ENCODE results near the gene ECE1. TPM values are rescaled to one million over a fixed set of nuclear protein-coding genes. Genes with fewer than 3 reads are reported as not detected.
A peak's percentile ranks its signal among the peaks of the same experiment; 100 is the strongest.

Gene ECE1
- total and polyA plus RNA-seq, 2 of the 13 experiments (the other 11 are each of a cell fraction or from before 2014, with no cell fraction given), result 13.5 to 21.2 TPM

DNA sequence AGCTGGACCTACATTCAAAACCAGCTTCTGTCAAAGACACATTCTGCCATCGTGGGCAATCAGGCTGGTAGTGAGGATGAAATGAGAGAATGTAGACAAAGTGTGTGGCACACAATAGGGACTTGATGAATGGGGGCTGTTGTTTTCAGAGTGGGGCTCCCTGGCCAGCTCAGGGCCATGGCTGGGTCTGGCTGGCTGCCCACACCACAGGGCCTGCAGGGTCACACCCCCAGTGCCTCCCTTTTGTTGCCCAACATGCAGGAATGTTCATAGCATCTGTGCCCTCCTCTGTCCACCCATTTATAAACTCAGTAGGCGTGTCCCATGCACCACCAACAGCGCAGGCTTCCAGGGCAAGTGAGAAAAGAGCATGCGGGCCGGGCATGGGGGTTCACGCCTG, 20.8 kb upstream of the ECE1 start:
- no peaks in the 10 kb centered on the region for H3K79me2 ChIP-seq (ENCODE audit: insufficient read depth, low read length)
- POLR2A ChIA-PET, result interaction anchor here (1.0 to 2.5 kb wide), 2 partner anchors 26 to 28 kb away, joined by 3 to 10 read pairs; no protein-coding TSS in a partner anchor
- H3K27ac ChIP-seq (ENCODE audit: extremely low read length, insufficient read depth, low read length), result no peak overlapping the region
- peak; percentile 87 for DNase-seq (ENCODE audit: low spot score)
- in situ Hi-C loops (cut with HindIII; ENCODE audit: extremely low pct_ligation_motif_present, low pct_unique_long_range_greater_than_20kb), result no loop called here
- H4K20me1 ChIP-seq (ENCODE audit: insufficient read depth, low read length), result peaks cover 7% of the 10 kb centered on the region; the same call in 1 of the 2 replicates
- WGBS (ENCODE audit: low lambda C conversion rate), result 47% methylated on average over 5 of the region's 6 CpGs
- H3K36me3 ChIP-seq (replicated peaks in 1 of 2; ENCODE audit: control insufficient read depth in 1 of 2, insufficient read depth in 2 of 2, low read length in 2 of 2), result no peaks in the 10 kb centered on the region
- H3K9ac ChIP-seq (ENCODE audit: insufficient read depth, low read depth, low read length), result no peak overlapping the region
- peak; percentile 49 for ATAC-seq
- BruUV-seq (replicated peaks), result no TSS peak
- no peaks in the 10 kb centered on the region for H3K27me3 ChIP-seq (ENCODE audit: control insufficient read depth in 1 of 2, insufficient read depth in 2 of 2, low read length in 2 of 2)
- no peaks in the 10 kb centered on the region for H3K9me3 ChIP-seq (ENCODE audit: low read length)
- intact Hi-C loops (cut with micrococcal nuclease; ENCODE audit: unreplicated experiment), result no loop called here
- H3K4me1 ChIP-seq (ENCODE audit: insufficient read depth, low read length), result peaks cover 43% of the 10 kb centered on the region
- no peak for FAIRE-seq
- no peak overlapping the region for H3K4me3 ChIP-seq (replicated peaks in 1 of 3; ENCODE audit: insufficient read depth in 1 of 3, low read depth in 2 of 3, low read length in 3 of 3)
- 0 out of 2 replicates have a peak overlapping the region, but pooled peaks have one; percentile 27 for H3K4me2 ChIP-seq (ENCODE audit: low read depth, low read length)
- CTCF ChIA-PET (ENCODE audit: low intra/inter-chr PET ratio, low total read pairs), result no interaction called here
- H2AFZ ChIP-seq (ENCODE audit: low read length), result no peak overlapping the region
- no peak for TF ChIP-seq ZNF343 (CRISPR knock-in tag; IDR thresholded peaks at IDR 0.05)
- TF ChIP-seq NPAS2 (CRISPR knock-in tag; IDR thresholded peaks at IDR 0.05; ENCODE audit: borderline replicate concordance), result no peak
- TF ChIP-seq ZBTB7A (CRISPR knock-in tag; IDR thresholded peaks at IDR 0.05), result no peak
- TF ChIP-seq, protein P1, sequence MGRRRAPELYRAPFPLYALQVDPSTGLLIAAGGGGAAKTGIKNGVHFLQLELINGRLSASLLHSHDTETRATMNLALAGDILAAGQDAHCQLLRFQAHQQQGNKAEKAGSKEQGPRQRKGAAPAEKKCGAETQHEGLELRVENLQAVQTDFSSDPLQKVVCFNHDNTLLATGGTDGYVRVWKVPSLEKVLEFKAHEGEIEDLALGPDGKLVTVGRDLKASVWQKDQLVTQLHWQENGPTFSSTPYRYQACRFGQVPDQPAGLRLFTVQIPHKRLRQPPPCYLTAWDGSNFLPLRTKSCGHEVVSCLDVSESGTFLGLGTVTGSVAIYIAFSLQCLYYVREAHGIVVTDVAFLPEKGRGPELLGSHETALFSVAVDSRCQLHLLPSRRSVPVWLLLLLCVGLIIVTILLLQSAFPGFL (CRISPR knock-in tag; IDR thresholded peaks at IDR 0.05), result no peak
- no peak for TF ChIP-seq SUZ12 (IDR thresholded peaks at IDR 0.05; ENCODE audit: low read depth, low read length)
- no peak for TF ChIP-seq ZNF431 (CRISPR knock-in tag; IDR thresholded peaks at IDR 0.05; ENCODE audit: borderline replicate concordance, low read depth)
- TF ChIP-seq FOXA3 (CRISPR knock-in tag; IDR thresholded peaks at IDR 0.05), result 0 out of 2 replicates have a peak, but pooled peaks have one; percentile 33
- TF ChIP-seq ZNF629 (CRISPR knock-in tag; conservative IDR thresholded peaks at IDR 0.05), result no peak
- no peak for TF ChIP-seq ATAD3A (CRISPR knock-in tag; IDR thresholded peaks at IDR 0.05)
- TF ChIP-seq, protein P2, sequence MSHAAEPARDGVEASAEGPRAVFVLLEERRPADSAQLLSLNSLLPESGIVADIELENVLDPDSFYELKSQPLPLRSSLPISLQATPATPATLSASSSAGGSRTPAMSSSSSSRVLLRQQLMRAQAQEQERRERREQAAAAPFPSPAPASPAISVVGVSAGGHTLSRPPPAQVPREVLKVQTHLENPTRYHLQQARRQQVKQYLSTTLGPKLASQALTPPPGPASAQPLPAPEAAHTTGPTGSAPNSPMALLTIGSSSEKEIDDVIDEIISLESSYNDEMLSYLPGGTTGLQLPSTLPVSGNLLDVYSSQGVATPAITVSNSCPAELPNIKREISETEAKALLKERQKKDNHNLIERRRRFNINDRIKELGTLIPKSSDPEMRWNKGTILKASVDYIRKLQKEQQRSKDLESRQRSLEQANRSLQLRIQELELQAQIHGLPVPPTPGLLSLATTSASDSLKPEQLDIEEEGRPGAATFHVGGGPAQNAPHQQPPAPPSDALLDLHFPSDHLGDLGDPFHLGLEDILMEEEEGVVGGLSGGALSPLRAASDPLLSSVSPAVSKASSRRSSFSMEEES (CRISPR knock-in tag; IDR thresholded peaks at IDR 0.05), result no peak
- no peak for TF ChIP-seq HNF1B (CRISPR knock-in tag; IDR thresholded peaks at IDR 0.05)
- TF ChIP-seq RERE (CRISPR knock-in tag; IDR thresholded peaks at IDR 0.05; ENCODE audit: low read depth), result no peak
- TF ChIP-seq ZNF24 (IDR thresholded peaks at IDR 0.05), result no peak
- TF ChIP-seq RXRB (CRISPR knock-in tag; IDR thresholded peaks at IDR 0.05; ENCODE audit: borderline replicate concordance), result no peak
- no peak for TF ChIP-seq AKAP8 (CRISPR knock-in tag; IDR thresholded peaks at IDR 0.05)

Data from HepG2 (cell line).